Measurements from ENCODE around the gene SNX5. TPM values are rescaled to one million over a fixed set of nuclear protein-coding genes. Genes with fewer than 3 reads are reported as not detected.
"Not testable (repeated sequence)": the region's sequence is repeated elsewhere in the genome, so short reads cannot be mapped to it uniquely, and the experiment has no call there.

Gene SNX5
- total and polyA plus RNA-seq, 4 donors = 51.2 to 70.9 (median 59.3) TPM

DNA sequence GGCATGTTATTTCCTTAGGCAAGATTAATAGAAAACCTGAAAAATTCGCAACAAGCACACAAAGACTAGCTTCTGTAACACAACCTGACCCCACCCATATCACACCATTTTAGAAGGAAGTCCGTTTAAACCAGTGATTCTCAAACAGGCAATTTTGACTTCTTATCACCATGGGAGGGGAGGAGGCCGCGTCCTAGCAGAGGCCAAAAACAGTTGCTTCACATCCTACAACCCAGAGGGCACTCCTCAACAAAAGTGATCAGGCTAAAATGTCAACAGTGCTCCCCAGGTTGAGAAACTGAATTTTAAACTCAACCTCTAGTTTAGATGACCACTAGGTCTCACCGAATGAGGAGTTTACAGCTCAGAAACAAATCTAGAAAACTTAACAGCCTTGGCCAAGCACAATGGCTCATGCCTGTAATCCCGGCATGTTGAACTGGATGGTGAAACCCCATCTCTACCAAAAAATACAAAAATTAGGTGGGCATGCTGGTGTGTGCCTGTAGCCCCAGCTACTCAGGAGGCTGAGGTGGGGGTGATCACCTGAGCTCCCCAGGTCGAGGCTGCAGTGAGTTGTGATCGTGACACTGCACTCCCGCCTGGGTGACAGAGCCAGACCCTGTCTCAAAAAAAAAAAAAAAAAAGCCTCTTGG, 3.4 kb downstream of the SNX5 start:
- Histone ChIP-seq H3K4me1 (ENCODE audit: control insufficient read depth in 1 of 2, insufficient read depth in 2 of 2, low read length in 2 of 2) (peaks cover 0 to 2% of the 10 kb centered on the region in 2 donors), H3K9me3 (ENCODE audit: control insufficient read depth, low read length) (no peaks in the 10 kb centered on the region), H3K36me3 (ENCODE audit: control insufficient read depth in 1 of 2, insufficient read depth in 2 of 2, low read length in 1 of 2) (no peaks in the 10 kb centered on the region), H3K4me3 (ENCODE audit: low read length in 2 of 2) (no peak overlapping the region), H3K27me3 (ENCODE audit: control insufficient read depth in 1 of 2, insufficient read depth in 2 of 2, low read length in 1 of 2) (no peaks in the 10 kb centered on the region), H3K27ac (ENCODE audit: low read depth in 1 of 2, low read length in 2 of 2) (no peak overlapping the region)
- 71 to 73% methylated on average over 9 of the region's 9 CpGs for WGBS, 2 donors
- DNase-seq = no peak
- intact Hi-C loops (cut with DNase I) = loop anchor here in 1 of 2 donors (5.0 kb wide), 1 partner anchor 283 kb away; the partner anchor contains the start of gene RRBP1
- no peak for ATAC-seq (ENCODE audit: low FRiP score)

DNA sequence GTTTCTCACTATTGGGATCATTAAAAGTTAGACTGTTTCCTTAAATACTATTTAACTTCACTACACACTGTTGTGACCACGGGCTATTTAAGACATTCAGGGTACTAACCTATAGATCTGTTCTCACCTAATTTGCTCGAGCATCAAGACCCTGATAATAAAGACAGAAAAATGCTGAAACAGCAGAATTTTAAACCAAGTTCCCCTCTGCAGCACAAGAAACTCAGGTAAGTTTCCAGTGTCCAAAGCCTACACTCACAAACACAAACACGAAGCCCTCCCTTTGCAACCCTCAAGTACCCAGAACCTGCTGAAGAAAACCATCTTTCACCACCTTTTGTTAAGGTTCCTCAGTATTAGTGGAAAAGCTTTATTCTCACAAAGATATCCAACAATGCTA, 4.0 kb downstream of the SNX5 start:
- Histone ChIP-seq H3K36me3 (ENCODE audit: control insufficient read depth in 1 of 2, insufficient read depth in 2 of 2, low read length in 1 of 2) (no peaks in the 10 kb centered on the region), H3K4me3 (ENCODE audit: low read length in 2 of 2) (no peak overlapping the region), H3K9me3 (ENCODE audit: control insufficient read depth, low read length) (no peaks in the 10 kb centered on the region), H3K4me1 (ENCODE audit: control insufficient read depth in 1 of 2, insufficient read depth in 2 of 2, low read length in 2 of 2) (peaks cover 0 to 2% of the 10 kb centered on the region in 2 donors), H3K27ac (ENCODE audit: low read depth in 1 of 2, low read length in 2 of 2) (no peak overlapping the region), H3K27me3 (ENCODE audit: control insufficient read depth in 1 of 2, insufficient read depth in 2 of 2, low read length in 1 of 2) (no peaks in the 10 kb centered on the region)
- no peak for DNase-seq
- WGBS, 2 donors = 77 to 81% methylated on average over 3 of the region's 3 CpGs
- intact Hi-C loops (cut with DNase I) = loop anchor here in 1 of 2 donors (5.0 kb wide), 1 partner anchor 282 kb away; the partner anchor contains the start of gene RRBP1
- no peak for ATAC-seq (ENCODE audit: low FRiP score)

DNA sequence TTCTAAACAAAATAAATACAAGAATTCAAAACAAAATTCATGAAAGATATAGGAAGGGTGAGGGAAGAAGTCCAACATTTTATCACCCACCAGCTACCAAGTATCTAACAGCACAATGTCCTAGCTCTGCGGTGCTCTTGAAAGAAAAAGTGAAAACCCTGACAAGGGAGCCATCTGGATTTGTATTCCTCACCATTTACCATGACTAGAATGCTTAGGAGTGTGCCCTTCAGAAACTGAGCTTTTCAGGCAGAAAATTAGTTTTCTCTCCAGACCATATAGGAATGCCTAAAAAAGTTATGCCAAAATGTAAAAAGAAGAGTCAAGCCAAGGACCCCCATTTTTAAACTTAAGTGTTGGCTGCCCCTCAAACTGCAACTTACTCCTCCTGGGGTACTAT, 4.5 kb downstream of the SNX5 start:
- no peak overlapping the region for H3K27ac ChIP-seq (ENCODE audit: low read depth in 1 of 2, low read length in 2 of 2)
- WGBS, 2 donors = 89 to 100% methylated on average over 1 of the region's 1 CpG
- H3K9me3 ChIP-seq (ENCODE audit: control insufficient read depth, low read length) = no peaks in the 10 kb centered on the region
- intact Hi-C loops (cut with DNase I) = no loop called here
- no peak overlapping the region for H3K4me3 ChIP-seq (ENCODE audit: low read length in 2 of 2)
- no peaks in the 10 kb centered on the region for H3K36me3 ChIP-seq (ENCODE audit: control insufficient read depth in 1 of 2, insufficient read depth in 2 of 2, low read length in 1 of 2)
- H3K27me3 ChIP-seq (ENCODE audit: control insufficient read depth in 1 of 2, insufficient read depth in 2 of 2, low read length in 1 of 2) = no peaks in the 10 kb centered on the region
- no peak for DNase-seq
- H3K4me1 ChIP-seq (ENCODE audit: control insufficient read depth in 1 of 2, insufficient read depth in 2 of 2, low read length in 2 of 2) = peaks cover 1 to 2% of the 10 kb centered on the region in 2 donors
- ATAC-seq (ENCODE audit: low FRiP score) = no peak

GRCh38 chr20:17963114-17963897, 5.3 kb downstream of the SNX5 start:
- peaks cover 1 to 5% of the 10 kb centered on the region in 2 donors for H3K4me1 ChIP-seq (ENCODE audit: control insufficient read depth in 1 of 2, insufficient read depth in 2 of 2, low read length in 2 of 2)
- 84 to 87% methylated on average over 9 of the region's 9 CpGs for WGBS, 2 donors
- no peak for DNase-seq
- H3K27ac ChIP-seq (ENCODE audit: low read depth in 1 of 2, low read length in 2 of 2) = no peak overlapping the region
- intact Hi-C loops (cut with DNase I) = no loop called here
- no peak overlapping the region for H3K4me3 ChIP-seq (ENCODE audit: low read length in 2 of 2)
- no peaks in the 10 kb centered on the region for H3K9me3 ChIP-seq (ENCODE audit: control insufficient read depth, low read length)
- ATAC-seq (ENCODE audit: low FRiP score) = no peak
- no peaks in the 10 kb centered on the region for H3K36me3 ChIP-seq (ENCODE audit: control insufficient read depth in 1 of 2, insufficient read depth in 2 of 2, low read length in 1 of 2)
- H3K27me3 ChIP-seq (ENCODE audit: control insufficient read depth in 1 of 2, insufficient read depth in 2 of 2, low read length in 1 of 2) = no peaks in the 10 kb centered on the region

GRCh38 chr20:17961587-17961940, 7.0 kb downstream of the SNX5 start:
- WGBS, 2 donors = 44 to 51% methylated on average over 1 of the region's 1 CpG

DNA sequence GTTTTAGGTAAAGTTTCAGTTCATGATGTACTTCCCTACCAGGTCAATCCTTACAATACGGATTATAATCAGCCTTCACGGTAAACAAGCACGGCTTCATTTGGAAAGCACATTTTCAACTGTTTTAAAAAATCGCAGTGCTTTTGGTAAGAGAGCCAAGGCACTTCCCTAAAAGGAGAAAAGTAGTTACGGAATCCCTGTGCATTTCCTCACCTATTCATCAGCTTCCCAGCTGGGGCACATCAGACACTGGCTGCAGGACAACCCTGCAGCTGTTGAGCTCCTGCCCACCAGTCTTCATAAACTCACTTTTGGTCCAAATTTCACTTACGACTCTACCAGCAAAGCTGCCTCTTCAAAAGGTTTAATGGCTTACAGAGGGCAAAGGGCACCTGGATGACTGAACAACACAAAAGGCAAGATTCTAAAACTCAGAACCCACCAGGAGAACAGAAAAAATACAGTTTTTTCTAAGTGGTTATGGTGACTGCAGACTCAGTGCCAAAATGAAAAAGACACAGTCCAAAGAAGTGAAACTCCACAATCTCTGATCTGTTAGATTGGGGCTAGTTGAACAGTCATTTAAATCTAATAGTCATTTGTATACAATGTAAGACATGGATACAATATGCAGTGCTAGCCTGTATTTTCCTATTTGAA, 7.5 kb downstream of the SNX5 start:
- intact Hi-C loops (cut with DNase I) = no loop called here
- DNase-seq (no peak), ATAC-seq (ENCODE audit: low FRiP score) (no peak)

More at GRCh38 chr20:17961587-17961940, 7.0 kb downstream of the SNX5 start:
- no peaks in the 10 kb centered on the region for H3K27me3 ChIP-seq (ENCODE audit: control insufficient read depth in 1 of 2, insufficient read depth in 2 of 2, low read length in 1 of 2)
- no peak overlapping the region for H3K4me3 ChIP-seq (ENCODE audit: low read length in 2 of 2)
- H3K4me1 ChIP-seq (ENCODE audit: control insufficient read depth in 1 of 2, insufficient read depth in 2 of 2, low read length in 2 of 2) = peaks cover 1 to 5% of the 10 kb centered on the region in 2 donors
- no peak overlapping the region for H3K27ac ChIP-seq (ENCODE audit: low read depth in 1 of 2, low read length in 2 of 2)
- no peaks in the 10 kb centered on the region for H3K9me3 ChIP-seq (ENCODE audit: control insufficient read depth, low read length)
- ATAC-seq (ENCODE audit: low FRiP score) = no peak
- intact Hi-C loops (cut with DNase I) = no loop called here
- no peak for DNase-seq
- no peaks in the 10 kb centered on the region for H3K36me3 ChIP-seq (ENCODE audit: control insufficient read depth in 1 of 2, insufficient read depth in 2 of 2, low read length in 1 of 2)

GRCh38 chr20:17960400-17960885, 8.2 kb downstream of the SNX5 start:
- intact Hi-C loops (cut with DNase I); H3K4me3 ChIP-seq (ENCODE audit: low read length in 2 of 2); H3K27ac ChIP-seq (ENCODE audit: low read depth in 1 of 2, low read length in 2 of 2); H3K4me1 ChIP-seq (ENCODE audit: control insufficient read depth in 1 of 2, insufficient read depth in 2 of 2, low read length in 2 of 2); H3K9me3 ChIP-seq (ENCODE audit: control insufficient read depth, low read length); ATAC-seq (ENCODE audit: low FRiP score); H3K27me3 ChIP-seq (ENCODE audit: control insufficient read depth in 1 of 2, insufficient read depth in 2 of 2, low read length in 1 of 2); H3K36me3 ChIP-seq (ENCODE audit: control insufficient read depth in 1 of 2, insufficient read depth in 2 of 2, low read length in 1 of 2); DNase-seq: not testable (repeated sequence)
- WGBS, 2 donors = 89 to 93% methylated on average over 16 of the region's 16 CpGs

More for the DNA sequence above, 7.5 kb downstream of the SNX5 start:
- Histone ChIP-seq H3K27ac (ENCODE audit: low read depth in 1 of 2, low read length in 2 of 2) (peak overlapping the region; percentile 16 to 68), H3K9me3 (ENCODE audit: control insufficient read depth, low read length) (no peaks in the 10 kb centered on the region), H3K27me3 (ENCODE audit: control insufficient read depth in 1 of 2, insufficient read depth in 2 of 2, low read length in 1 of 2) (no peaks in the 10 kb centered on the region), H3K4me1 (ENCODE audit: control insufficient read depth in 1 of 2, insufficient read depth in 2 of 2, low read length in 2 of 2) (peaks cover 1 to 5% of the 10 kb centered on the region in 2 donors), H3K36me3 (ENCODE audit: control insufficient read depth in 1 of 2, insufficient read depth in 2 of 2, low read length in 1 of 2) (no peaks in the 10 kb centered on the region), H3K4me3 (ENCODE audit: low read length in 2 of 2) (no peak overlapping the region)
- WGBS, 2 donors = 7 to 25% methylated on average over 6 of the region's 6 CpGs

DNA sequence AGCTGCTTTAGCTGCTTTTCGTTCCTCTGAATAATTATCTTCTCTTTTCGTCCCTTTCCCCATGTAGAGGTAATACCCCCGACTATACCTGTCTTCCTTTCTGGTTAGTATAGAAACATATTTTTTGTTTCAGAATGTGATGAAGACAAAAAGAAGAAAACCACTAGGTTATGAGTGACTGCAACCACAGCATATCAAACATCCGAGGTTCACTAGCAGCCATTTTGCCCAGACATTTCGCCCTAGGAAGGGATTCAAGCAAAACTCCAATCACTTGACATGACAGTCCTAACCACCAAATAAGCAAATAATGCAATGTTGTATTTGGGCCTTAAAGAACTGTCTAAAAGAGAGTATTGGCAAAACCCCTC, 9.4 kb downstream of the SNX5 start:
- Histone ChIP-seq H3K4me1 (ENCODE audit: control insufficient read depth in 1 of 2, insufficient read depth in 2 of 2, low read length in 2 of 2) (peaks cover 1 to 5% of the 10 kb centered on the region in 2 donors), H3K36me3 (ENCODE audit: control insufficient read depth in 1 of 2, insufficient read depth in 2 of 2, low read length in 1 of 2) (no peaks in the 10 kb centered on the region), H3K9me3 (ENCODE audit: control insufficient read depth, low read length) (no peaks in the 10 kb centered on the region), H3K4me3 (ENCODE audit: low read length in 2 of 2) (no peak overlapping the region), H3K27ac (ENCODE audit: low read depth in 1 of 2, low read length in 2 of 2) (no peak overlapping the region), H3K27me3 (ENCODE audit: control insufficient read depth in 1 of 2, insufficient read depth in 2 of 2, low read length in 1 of 2) (no peaks in the 10 kb centered on the region)
- ATAC-seq (ENCODE audit: low FRiP score) (no peak), DNase-seq (no peak)
- intact Hi-C loops (cut with DNase I) = no loop called here
- 80 to 81% methylated on average over 5 of the region's 5 CpGs for WGBS, 2 donors

Measured in aorta (tissue), 5 donors.